T follicular helper cell (primary cell): ENCODE measurements around the gene JMJD7.

Experiments
- DNase-seq: peaks from one replicate; pipeline ENCODE4 v3.0.0-alpha.2; 2020; ENCODE audit warnings: low read depth

The JMJD7 gene

DNA sequence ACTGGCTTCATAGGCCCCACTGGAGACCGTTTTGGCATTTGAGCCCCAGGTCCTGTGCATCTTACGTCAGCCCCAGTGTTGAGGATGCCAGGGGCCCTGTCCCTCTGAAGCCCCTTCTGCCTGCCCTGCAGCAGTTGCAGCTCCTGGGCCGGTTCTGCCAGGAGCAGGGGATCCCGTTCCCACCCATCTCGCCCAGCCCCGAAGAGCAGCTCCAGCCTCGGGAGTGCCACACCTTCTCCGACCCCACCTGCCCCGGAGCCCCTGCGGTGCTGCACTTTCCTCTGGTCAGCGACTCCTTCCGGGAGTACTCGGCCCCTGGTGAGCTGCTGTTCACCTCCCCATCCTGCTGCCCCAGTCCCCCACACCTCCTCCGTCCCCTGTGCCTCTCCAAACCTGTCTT, 19.3 kb downstream of the JMJD7 start:
- DNase-seq, result no peak

DNA sequence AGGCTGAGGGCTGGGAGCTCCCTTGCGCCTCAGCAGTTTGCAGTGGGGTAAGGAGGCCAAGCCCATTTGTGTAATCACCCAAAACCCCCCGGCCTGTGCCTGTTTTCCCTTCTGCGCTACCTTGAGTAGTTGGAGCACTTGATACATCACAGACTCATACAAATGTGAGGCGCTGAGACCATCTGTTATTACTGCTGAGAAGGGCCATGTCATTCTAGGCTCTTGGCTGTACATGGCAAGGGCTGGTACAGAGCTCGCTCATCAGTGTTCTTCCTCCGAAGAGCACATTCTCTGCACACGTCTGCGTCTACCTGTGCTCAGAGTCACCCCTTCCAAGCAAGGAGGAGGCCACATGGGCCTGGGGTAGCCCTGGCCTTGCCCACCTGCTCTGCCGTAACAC, 20.1 kb downstream of the JMJD7 start:
- DNase-seq, result no peak

DNA sequence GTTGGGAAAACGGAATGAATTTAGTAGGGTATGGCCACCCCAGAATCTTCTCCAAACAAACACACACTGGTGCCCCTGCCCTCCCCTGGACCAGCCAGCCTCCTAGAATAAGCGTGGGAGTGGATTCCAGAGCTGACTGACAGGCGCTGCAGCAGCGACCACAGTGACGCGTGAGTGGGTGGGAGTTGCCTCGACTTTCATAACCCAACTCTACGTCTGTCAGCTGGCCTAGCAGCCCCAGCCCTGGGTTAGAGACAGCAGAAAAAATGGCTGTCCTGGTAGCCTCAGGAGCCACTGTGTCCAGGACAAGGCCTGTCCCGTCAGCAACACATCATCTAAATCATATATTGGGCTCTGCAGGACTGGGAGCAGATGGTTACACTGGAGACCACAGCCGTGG, 20.7 kb downstream of the JMJD7 start:
- DNase-seq, result no peak

DNA sequence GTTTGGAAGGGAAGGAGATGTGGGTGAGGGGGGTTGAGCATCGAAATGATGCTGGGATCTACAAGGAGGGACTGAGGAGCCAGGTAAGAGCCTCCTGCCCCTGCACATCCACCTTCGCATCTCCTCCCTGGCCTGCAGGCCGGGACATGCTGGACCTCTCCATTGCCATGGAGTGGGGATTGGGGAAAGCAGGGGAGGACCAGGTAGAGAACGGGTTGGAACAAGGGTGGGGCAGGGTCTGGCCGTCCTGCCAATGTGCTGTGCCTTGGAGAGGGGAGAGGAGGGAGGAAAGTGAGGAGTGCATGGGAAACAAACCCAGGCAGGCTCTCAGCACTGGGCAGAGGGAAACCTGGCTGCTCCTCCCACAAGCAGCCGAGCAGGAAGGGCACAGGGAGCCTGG, 21.3 kb downstream of the JMJD7 start:
- DNase-seq, result no peak

DNA sequence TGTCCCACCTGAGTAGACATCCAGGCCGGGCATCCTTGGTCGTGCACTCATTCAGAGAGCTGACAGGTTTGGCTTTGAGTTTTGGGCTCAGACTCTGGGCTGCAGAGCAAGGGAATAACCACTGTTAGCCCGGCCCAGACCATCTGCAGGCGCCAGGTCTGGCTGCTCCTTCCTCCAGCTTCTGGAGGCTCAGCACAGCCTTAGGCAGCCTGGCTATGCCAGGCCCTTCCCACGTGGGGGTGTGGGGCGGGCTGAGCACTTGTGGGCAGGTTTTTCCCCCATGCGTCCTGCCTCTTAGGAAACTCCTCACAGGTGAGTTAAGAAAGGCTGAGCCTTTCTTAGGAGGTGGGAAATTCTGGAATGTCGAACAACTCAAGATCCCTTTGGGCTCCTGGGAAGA, 22.0 kb downstream of the JMJD7 start:
- no peak for DNase-seq

DNA sequence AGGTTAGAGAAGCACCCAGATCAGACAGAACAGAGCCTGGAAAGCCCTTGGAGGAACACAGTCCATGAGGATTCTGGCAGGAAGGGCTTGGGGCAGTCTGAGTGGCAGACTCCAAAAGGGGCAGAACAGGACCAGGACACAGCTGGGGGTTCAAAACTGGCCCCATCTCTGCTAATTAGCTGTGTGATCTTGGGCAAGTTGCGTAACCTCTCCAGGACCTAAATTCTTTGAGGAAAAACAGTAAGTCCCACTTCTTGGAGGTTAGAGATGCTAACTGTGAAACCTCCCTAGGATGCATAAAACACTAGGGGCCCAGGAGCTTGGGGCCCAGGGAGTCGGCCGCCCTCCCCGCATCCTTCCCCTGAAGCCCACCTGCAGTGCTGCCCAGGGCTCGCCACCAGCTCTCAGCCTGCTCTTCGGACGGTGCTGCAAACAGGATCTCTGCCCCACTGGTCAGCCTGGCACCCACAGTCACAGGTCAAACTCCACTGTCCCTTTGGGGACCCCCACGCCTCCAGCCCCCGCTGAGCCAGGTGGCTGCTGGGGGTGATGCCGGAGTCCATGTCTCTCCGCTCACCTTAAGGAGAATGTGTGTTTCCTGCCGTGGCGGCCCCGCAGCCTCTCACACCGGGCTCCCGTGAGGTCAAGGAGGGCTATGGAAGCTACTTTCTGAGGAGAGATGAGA, 22.7 kb downstream of the JMJD7 start:
- no peak for DNase-seq

DNA sequence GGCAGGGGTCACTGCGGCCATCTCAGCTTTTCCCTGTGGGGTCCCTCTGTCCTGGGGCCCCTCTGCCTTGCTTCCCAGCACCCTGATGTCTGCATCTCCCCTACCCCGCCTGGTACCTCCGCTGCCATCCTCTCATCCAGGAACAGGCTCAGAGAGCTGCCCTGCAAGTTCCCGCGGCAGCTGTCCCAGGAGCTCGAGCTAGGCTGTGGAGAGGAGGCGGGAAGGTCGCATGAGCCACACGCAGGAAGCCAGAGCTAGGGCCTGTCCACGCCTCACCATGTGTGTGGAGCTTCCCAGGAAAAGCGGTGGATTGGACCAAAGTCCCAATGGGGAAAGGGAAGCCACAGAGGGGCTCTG, 23.3 kb downstream of the JMJD7 start:
- no peak for DNase-seq

DNA sequence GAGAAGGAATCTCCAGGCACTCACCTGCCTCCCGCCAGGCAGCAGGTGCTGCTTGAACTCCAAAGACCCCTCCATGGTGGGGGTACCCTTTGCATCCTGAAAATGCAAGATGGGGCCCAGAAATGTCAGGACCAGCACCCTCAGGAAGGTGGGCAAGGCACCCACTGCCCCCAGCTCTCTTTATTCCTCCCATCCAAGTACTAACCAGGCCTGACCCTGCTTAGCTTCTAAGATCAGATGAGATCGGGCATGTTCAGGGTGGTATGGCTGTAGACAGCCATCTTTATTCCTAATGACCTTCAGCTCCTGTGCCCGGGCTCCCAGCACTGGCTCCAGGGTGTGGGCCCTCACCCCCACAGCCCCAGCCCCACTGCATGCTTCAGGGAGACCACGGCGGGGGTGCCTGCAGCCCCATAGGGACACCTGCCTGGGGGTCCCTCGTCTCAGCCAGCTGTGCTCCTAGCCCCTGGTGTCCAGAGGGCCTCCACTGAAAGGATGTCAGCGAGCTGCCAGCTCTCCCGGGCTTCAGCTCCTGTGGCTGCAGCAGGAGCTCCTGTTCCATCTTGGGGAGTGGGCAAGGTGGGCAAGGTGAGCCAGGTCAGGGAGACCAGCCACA, 24.0 kb downstream of the JMJD7 start:
- DNase-seq, result no peak

DNA sequence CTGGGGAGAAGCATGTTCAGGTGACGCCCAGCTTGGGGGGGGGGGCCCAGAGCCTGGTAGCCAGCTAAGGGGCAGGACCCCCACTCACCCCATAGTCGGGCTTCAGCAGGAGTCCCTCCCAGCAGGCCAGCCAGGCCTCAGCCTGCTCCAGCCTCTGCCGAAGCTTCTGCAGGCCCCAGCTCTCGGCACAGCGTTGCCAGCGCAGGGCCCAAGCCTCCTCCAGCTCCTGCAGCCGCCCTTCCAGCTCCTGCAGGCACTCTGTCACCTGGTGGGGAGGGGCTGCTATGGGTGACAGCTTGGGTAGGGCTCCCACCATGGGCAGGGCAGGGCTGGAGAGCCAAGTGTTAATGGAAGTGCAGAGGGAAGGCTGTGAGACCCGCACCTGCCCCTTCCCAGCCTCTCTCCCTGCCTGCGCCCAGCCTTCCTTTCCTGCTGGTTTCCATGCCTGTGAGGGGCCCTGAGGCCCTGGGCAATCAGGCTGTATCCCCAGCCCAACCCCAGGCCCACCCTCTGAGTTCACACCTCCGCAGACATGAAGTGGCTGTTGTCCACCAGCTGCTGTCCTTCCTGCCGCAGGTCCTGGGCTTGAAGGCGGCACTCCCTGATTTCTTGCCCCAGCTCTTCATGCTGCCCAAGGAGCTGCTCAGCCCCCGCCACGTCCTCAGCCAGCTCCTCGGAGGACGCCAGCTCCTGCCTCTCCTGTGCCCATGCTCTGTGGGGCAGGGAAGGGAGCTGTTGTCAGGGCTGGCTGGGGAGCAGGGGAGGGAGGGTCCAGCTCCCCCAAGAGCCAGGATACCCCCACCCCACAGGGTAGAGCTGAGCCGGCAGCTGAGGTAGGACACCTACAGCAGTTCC, 25.1 kb downstream of the JMJD7 start:
- no peak for DNase-seq

DNA sequence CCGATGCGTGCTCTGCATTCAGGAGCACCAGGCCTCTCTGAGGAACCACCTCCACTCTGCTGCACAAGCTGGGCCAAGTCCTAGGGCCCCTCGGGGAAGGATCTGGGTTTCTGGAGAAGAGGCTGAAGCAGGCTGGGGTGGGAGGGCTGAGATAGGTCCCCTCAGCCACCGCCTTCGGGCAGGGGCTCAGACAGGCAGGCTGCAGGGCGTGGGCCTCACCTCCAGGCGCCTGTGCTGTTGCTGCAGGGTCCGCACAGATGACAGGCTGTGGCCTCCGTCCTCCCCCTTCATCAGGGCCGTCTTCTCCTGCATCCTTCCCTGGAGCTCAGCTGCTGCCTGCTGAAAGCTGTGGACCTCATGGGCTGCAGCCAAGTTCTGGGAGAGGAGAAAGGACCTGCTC, 25.9 kb downstream of the JMJD7 start:
- no peak for DNase-seq

DNA sequence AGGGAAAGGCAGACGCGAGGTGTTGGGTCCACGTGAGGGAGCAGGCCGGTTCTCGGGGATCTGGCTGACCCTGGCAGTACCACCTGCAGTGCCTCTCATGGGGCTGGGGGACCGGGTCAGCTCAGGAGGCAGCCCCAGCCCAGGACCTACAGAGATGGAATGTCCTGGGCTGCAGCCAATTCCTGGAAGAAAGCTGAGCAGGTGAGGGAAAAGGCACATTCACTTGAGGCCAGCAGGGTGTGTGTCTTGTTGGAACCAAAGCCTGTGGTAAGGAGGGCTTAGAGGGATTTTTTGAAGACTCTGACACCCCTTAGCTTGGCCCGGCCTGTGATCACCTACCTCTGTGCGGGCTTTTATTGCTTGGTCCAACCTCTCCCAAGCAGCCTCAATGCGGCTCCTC, 26.6 kb downstream of the JMJD7 start:
- DNase-seq, result no peak

DNA sequence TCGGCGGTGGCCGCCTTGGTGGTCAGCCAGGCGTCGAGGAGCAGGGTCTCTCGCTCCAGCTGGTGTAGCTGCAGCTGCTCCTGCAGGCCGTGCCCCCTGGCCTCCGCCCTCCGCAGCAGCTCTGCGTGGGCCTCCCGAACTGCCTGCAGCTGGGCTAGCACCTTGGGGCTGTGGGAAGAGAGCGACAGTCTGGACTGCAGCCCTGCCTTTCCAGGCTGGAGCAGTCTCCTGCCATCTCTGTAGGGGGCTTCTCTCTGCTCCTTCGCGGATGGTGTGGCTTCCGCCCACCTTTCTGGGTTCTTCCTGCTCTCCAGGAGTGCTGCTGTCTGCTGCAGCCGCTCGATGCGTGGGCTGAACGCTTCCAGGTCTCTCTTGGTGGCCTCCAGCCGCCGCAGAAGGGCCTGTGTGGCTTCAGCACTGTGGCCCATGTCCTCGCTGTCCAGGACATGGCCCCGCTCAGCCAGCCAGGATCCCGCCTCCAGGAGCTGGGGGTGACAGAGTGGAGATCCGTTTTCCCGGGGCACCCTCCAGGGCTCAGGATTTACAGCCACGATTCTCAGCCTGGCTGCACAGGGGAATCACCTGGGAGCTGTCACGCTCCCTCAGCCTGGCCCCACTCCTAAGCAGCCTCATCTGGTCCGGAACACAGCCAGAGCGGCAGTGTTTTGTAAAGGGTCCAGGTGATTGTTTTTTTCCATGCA, 27.5 kb downstream of the JMJD7 start:
- DNase-seq, result no peak

DNA sequence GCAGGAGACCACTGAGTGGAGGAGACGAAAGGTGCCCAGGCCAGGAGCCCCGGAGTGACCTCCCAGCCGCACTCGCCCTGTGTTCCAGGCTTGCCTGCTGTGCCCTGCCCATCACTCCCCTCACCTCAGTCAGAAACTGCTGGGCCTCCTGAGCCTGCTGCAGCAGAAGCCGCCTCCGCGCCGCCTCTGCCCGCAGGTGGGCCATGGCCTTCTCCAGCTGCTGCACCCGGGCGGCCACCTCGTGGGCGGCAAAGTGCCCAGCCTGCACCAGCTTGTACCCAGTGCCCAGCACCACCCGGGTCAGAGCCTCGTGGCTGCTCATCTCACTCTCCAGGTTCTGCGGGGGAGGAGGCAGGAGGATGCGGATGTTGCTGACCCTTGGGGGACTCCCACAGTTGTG, 28.4 kb downstream of the JMJD7 start:
- no peak for DNase-seq

DNA sequence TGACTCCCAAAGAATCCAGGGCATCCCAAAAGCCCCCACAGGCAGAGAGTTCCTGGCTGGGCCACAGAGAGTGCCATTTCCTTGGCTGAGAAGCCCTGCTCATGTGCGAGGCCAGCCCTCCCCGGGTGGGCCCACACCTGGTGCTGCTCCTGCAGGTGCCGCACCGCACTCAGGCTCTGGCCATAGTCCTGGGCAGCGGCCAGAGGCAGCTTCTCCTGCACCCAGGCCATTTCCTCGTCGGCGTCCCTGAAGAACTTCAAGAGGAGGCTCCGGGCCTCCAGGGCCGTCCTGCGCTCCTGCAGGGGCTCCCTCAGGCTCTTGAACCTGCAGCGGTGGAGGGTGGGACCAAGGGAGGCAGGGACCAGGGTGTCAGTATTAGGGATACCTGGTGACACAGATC, 28.8 kb downstream of the JMJD7 start:
- no peak for DNase-seq

DNA sequence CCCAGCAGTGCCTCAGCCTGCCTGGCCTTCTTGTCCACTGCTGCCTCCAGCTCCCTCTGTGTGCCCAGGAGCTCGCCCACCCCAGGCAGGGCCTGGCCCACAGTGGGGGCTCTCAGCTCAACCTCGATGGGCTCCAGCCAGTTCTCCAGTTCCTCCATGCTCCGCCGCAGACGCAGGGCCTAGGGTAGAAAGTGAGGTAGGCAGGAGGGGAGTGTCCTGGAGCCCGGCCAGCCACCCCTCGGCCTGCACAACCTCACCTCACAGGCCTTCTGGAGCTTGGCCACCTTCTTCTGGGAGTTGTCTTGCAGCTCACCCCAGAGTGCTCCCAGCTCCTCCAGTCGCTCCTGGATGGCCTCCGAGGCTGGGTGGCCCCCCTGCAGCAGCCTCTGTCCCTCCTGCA, 29.4 kb downstream of the JMJD7 start:
- DNase-seq, result no peak

DNA sequence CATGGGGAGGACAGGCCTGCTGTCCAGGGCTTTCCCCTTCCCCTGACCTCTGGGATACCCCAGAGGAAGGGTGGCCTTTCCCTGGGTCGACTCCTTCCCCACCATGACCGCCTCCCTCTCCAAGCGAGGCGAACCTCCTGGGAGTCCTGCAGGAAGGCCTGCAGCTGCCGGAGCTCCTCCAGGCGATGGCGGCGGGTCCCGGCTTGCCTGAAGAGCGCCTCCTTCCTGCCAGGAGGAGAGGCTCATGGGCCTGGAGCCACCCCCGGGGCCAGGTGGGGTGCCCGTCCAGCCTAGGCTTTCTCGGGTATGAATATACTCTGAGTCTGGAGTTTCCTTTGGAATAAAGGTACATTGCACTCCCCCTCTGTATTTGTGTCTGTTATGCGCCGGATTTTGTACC, 30.9 kb downstream of the JMJD7 start:
- DNase-seq, result no peak

DNA sequence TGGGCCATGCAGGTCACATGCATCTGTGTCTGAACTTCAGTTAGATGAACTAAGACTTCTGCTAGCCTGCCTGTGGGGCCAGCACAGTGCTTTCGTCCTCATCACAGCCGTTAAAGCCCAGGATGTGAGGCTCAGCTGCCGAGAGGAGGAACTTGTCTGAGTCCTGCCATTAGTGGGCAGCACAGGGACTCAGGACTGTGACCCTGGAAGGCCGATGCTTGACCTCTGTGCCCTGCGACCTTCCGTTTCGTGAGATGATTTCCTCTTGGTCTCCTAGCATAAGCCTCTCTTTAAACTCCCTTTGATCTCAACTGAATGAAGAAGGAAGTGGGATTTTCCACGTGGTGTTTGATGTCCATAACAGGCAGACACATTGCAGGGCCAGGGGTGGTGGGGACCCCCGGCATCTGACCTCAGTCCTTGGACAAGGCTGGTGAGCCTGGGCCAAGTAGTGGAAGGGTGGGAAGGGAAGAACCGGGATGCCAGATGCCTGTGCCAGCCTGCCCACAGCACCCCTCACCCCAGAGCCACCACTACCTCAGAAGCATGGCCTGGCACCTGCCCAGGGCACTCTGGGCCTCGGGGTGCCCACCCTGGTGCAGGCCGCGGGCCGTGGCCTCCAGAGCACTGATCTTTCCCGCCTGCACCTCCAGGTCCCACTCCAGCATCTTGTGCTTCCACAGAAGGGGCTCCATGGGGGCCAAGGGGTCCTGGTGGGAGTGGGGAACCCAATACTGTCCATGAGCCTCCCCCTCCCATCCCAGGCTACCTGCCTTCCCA, 32.3 kb downstream of the JMJD7 start:
- no peak for DNase-seq

DNA sequence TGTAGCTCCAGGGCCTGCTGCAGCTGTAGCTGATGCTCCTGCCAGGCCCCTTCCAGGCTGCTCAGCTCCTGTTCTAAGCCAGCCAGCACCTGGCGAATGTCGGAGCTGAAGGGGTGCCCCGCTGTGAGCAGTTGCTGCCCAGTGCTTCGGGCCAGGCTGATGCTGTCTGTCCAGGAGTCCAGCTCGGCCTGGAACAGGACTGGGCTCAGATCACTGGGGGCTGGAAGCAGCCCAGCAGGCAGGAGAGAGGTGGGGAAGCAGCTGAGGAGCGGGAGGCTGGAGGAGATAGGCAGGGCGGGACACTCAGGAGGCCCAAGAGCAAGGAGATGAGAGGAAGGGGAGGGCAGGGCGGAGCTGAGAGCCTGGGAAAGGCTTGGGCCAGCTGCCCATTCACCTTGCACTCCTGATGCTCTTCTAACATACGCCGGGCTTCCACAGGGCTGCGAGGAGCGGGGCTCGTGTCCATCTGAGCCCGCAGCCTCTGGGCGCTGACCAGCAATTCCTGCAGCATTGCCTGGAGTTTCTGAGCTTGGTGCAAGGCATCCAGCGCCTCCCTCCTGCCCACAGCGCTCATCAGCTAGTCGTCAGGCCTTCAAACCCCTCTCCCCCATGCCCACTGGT, 34.0 kb downstream of the JMJD7 start:
- no peak for DNase-seq

DNA sequence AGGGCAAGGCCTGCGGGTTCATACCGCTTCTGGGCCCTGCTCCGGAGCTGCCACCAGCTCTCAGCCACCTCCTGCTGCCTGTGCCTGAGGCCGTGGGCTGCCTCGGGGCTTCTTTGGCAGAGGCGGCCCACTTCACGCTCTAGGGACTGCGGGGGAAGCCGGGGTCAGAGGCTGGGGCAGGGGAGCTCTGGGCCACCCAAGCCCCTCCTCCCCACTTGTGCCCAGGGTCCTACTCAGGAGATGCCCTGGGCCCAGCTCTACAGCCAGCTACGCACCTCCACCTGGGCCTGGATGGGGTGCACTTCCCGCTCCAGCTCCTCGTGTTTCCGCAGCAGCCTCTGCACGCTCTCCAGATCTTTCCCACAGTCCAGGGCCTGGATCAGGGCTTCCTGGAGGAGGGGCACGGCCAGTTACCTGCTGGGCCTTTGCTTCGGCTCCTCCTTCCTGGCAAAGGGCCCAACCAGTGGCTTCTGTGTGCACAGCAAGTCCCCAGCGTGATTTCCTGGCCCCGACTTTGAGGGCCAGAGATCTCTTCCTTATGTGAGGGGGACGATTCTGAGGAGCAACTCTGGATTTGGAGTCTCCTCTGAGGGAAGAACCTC, 34.7 kb downstream of the JMJD7 start:
- DNase-seq, result no peak

DNA sequence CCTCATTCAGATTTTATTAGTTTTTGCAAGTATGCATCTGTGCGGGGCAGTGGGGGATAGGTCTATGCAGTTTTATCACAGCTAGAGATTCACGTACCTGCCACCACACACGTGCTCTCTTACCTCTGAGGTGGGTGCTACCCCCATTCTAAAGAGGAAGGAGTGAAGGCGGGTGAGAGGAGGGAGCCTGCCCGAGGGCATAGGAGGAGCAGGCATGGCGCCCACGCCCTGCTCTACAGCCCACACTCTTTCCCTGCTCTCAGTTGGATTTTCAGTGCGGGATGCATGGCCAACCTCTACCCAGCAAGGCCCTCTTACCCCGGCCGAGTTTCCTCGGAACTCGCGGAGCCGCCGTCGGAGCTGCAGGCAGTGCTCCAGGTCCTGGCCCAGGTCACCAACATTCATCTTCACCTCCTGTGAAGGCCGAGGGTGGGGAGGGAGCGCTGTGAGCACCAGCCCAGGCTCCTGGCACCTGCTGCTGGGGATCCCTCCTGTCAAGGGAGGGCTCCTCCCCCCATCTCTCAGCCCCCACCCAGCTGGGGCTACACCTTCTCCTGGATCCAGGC, 37.7 kb downstream of the JMJD7 start:
- DNase-seq, result no peak

DNA sequence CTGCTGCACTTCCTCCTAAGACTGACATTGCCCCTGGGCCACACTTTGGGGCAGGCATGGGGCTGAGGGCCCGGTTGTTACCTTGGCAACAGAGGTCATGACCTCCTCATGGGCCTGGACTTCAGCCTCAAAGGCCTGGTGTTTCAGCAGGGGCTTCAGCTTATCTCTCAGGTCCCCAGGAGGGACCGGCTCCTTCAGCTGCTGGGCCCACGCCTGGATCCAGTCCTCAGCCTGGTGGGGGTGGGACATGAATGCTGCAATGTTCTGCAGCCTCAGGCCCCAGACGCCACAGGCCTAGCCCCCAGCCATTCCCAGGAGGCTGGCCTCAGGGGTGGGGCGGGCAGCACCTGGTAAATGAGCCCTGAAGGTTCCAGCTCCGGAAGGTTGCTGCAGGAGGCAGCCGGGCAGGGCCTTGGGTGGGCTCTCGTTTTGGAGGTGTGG, 38.4 kb downstream of the JMJD7 start:
- no peak for DNase-seq
